GM18511 (cell line): ENCODE data around the gene SLCO3A1.
"Not testable (repeated sequence)": the region's sequence is repeated elsewhere in the genome, so short reads cannot be mapped to it uniquely, and the experiment has no call there.

ENCODE experiments used
- ATAC-seq: cut with Tn5 transposase; IDR thresholded peaks from one replicate; pipeline ENCODE4 v1.9.1; 2021; ENCODE audit warnings: mild to moderate bottlenecking, moderate library complexity; ENCODE audit not compliant: unreplicated experiment

SLCO3A1 gene

GRCh38 chr15:92061511-92062195 lies 208.1 kb downstream of the SLCO3A1 start:
- ATAC-seq, result no peak

- no peak for ATAC-seq
These were observed 209.0 kb downstream of the SLCO3A1 start for GRCh38 chr15:92062505-92062904.

DNA sequence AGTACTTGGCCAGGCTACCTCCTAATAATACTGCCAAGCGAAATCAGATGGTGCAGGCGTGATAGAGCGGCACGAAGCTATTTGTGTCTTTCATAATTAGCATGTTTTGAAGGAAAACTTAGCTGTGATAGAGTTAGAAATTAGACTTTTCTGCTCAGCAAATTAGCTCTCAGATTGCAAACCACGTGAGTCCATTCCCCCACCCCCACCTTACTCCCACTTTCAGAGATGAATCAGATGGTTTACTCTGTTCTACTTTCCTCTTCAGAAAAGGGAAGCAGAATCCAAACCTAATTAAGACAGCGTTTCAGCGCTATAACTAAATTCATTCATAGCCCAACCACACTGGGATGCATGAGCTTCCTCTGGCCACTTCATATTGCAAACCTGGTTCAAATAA lies 214.6 kb downstream of the SLCO3A1 start:
- ATAC-seq, result peak; percentile 57

DNA sequence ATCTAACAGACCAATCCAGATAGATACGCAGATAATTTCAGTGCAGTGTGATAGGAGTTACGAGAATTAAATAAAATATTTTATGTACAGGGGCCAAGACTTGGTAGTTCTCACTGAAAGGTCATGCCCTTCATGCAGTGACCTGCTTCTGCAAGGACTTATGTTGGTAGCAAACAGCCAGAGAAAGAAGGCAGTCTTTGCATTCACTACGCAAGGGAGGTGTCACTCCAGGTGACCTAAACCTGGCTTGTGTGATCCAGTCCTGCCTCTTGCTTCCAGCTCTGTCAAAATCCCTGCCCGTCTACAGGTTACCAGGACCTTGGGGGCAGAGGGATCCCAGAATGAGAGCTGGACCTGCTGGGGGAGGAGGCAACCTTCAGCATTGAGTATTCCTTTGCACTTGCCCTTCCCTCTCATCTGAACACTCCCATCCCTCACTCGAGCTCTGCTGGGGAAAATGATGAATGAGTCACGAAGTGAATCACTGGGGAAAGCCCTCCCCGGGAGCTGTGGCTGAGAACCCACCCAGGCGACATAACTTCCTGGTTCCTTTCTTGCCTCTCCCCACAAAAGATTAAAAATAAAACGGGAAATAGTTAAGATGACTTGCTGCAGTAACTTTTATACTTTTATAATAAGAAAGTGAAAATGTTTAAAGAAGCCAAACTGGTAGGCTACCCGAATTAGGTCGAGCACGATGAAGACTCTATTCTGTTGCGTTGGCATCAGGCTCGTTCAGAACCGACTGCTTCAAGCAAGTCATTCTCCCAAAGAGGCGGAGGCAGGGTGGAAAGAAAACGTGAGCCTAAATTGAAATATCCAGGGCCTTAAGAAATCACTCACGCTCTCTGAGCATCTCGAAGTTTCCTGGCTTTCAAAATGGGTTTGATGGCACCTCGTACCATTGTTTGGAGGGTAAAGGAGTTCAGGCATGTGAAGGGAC lies 216.1 kb downstream of the SLCO3A1 start:
- no peak for ATAC-seq

- ATAC-seq, result not testable (repeated sequence)
These were observed 216.7 kb downstream of the SLCO3A1 start for GRCh38 chr15:92070251-92070650.

- no peak for ATAC-seq
These were observed 217.6 kb downstream of the SLCO3A1 start for GRCh38 chr15:92071045-92071634.

DNA sequence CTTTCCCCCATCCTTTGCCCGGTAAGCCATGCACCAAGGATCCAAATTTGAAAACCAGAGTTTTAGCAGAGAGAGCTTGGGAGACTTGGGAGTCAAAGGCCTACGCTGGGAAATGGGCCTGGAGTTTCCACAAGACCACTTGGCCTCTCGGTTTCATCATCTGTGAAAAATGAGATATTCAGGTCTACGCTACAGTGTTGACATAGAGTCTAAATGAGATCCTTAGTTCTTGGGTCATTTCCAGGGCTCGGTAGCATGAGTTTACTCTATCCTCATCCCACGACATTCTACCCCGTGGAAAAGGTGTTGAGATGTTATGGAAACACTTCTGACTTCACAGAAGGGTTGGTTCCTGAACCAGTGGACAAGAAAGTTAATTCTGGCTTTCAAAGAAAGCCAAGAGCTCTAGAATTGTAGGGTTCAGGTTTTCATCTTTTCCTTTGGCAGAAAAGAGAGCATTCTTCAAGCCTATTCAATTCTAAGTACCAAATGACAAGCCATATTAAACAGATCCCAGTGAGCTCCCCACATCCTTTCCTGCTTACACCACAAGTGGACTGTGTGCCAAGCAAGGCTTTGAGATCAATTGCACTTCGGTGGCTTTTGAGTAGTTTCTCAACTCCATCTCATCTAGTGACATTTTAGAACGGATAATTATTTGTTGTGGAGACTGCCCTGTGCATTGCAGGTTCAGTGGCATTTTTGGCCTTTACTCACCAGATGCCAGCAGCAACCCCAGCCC lies 219.7 kb downstream of the SLCO3A1 start:
- no peak for ATAC-seq

DNA sequence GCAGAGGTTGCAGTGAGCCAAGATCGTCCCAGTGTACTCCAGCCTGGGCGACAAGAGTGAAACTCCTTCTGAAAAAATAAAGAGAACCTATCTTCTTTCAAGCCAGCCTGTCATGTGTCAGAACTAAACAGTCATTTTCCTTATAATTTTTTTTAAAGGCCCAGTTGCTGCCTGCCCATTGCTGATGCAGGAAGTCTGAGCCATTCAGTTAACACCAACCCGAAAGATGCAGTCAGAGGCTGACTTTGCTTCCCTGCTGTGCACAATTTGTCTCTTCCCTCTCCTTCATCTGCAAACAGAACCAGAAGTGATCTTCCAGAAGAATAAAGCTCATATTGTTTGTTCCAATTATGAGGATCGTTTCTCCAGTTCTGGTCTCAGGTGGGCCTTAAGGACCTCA lies 220.6 kb downstream of the SLCO3A1 start:
- no peak for ATAC-seq

DNA sequence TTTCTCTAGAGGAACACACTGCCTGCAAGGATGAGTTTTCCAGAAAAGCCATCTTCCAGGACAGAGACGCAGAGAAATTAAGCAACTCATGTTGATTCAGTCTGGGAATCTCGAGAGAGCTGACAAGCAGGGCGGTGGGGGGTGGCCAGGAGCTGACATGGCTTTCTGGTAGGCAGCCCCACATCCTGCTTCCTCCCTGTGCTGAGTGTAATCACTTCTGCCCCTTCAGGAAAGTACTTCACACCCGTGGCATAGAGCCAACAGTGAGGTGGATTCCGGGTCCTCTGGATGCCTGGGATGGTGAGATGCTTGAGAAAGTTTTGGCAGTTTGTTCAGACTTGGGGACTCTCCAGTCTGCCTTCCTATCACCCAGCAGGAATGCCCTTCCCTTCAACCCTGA lies 221.1 kb downstream of the SLCO3A1 start:
- no peak for ATAC-seq

DNA sequence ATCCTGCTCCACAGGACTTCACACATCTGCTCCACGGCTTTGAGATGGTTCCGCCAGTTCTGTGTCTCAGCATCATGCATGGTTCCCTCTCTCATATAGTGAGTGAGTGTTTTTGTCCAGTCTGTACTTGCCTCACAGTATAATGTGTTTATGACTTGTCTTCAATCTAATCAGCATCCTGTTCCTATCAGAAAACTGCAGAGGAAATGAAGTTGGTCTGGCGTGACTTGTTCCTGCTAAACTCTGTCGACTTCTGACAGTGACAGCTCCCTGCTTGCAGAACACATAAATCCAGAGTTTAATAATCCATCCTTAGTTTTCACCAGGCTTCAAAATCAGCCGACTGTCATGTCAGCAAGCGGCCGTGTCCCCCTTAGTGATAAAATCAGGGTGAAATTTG lies 222.3 kb downstream of the SLCO3A1 start:
- ATAC-seq, result no peak

GRCh38 chr15:92076541-92076940 lies 223.0 kb downstream of the SLCO3A1 start:
- ATAC-seq, result no peak

DNA sequence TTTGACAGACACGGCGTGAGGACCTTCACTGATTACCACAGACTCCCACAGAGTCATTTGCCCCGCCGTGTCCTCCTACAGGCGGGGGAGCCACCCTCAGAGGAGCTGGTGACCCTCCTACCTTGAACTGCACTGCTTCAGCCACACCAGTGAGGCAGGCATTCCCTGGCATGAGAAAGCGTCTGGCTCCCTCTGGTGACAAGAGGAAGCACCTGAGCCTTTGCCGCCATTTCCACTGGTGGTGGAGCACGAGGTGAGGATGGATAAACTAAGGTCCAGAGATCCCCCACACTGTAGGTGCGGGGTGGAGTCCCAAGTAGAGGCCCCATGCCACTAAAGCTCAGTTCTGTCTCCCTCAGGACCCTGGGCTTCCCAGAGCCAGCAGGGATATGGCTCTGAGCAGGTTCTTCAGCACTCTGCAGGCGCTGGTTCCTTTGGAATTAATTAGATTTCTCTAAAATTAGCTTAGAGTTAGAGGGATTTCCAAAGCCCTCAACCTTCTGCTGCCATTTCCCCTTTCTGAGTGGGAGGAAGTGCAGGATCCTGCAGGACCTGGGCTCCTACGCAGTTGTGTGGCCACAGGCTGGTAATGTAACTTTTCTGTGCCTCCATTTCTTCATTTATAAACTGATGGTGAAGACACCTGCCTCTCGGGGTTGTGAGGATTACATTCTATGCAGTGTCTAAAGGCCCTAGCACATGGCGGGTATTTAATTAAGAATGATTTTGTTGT lies 224.0 kb downstream of the SLCO3A1 start:
- peak; percentile 86 for ATAC-seq

DNA sequence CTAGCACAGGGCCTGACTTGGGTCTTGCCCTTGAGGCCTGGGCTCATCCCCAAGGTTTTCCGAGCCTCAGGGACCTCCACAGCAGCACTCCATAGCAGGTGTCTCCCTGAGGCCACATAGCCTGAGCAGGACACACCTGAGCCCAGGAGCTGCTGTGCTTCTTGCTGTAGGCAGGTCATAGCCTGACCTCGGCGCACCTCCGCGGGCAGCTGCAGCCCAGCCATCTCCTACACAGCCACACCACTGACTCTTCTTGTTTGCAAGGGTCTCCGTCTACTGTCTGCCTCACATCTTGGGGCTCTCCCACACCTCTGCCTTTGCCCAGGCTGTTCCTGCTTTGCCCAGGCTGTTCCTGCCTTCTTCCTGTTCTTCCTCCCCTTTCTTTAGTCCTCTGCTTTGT lies 224.8 kb downstream of the SLCO3A1 start:
- ATAC-seq, result no peak

DNA sequence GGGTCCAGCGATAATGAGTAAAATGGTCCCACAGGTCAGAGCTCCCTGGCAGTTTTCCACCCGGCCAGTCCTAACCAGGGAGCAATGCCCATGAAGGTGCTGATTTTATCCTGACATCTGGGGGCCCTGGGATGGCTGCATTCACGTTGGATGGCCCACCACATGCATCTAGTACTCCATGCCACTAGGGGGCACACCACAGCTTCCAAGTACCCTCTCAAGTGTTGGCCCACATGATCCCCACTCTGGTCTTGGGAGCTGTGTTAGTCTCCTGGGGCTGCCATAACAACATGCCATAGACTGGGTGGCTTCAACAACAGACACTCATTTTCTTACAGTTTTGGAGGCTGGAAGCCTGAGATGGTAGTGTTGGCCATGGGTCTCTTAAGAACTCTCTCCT lies 225.5 kb downstream of the SLCO3A1 start:
- no peak for ATAC-seq

DNA sequence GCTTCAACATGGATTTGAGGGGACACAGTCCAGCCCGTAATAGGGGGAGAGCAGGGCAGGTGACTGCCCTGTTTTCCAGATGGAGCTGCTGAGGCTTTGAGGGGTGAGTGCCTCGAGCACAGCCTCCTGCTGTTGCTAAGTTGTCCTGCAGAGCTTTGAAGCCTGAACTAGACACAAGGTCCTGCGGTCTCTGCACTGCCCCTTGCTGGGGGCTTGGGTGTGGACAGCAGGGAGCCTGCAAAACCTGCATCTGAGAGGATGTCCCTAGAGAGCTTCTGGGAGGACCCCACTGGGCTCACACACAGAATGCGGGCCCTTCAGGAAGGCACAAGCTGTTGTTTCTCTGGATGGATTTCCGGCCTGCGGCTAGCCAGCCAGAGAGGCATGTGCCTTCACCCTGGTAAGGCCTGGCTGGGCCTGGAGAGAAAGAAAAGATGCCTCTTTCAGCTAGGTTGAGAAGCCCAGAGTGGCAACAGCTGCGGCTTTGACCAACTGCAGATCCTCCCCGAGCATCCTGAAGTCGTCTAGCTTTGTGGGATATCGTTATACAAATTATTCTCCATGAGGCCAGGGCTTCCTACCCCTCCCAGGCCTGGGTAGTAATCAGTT lies 226.2 kb downstream of the SLCO3A1 start:
- no peak for ATAC-seq

- ATAC-seq, result peak; percentile 54
These were observed 228.7 kb downstream of the SLCO3A1 start for GRCh38 chr15:92082006-92082843.

DNA sequence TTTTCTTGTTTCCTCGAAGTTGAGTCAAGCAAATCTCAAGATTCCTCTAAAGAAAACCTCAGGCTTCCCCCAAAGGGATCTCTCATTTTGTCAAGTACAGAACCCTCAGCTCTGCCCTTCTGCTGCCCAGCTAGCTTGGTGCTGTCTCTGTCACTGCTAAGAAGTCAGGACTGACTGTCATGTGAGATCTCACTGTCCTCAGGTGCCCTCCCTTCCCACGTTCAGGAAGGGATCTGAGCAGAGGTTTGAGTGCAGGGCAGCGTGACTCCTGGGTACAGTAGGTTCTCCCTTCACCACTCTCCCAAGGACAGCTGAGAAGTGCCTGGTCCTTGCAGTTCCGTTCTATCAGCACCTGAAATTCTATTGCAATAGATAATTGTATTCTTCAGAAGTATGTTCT lies 229.7 kb downstream of the SLCO3A1 start:
- no peak for ATAC-seq

- ATAC-seq, result no peak
These were observed 233.7 kb downstream of the SLCO3A1 start for GRCh38 chr15:92087211-92087610.

- ATAC-seq, result no peak
These were observed 237.7 kb downstream of the SLCO3A1 start for GRCh38 chr15:92091155-92091734.
